HG03135 (cell line): Measurements from ENCODE around the gene ZNF195.
"Not testable (repeated sequence)": the region's sequence is repeated elsewhere in the genome, so short reads cannot be mapped to it uniquely, and the experiment has no call there.

Source experiments
- ATAC-seq: cut with Tn5 transposase; IDR thresholded peaks from one replicate; pipeline ENCODE4 v1.9.1; 2021; ENCODE audit warnings: mild to moderate bottlenecking, moderate library complexity; ENCODE audit not compliant: unreplicated experiment

Gene ZNF195

GRCh38 chr11:3356858-3357257, 22.1 kb downstream of the ZNF195 start:
- ATAC-seq, result no peak

- ATAC-seq, result no peak
These were observed 25.9 kb downstream of the ZNF195 start for GRCh38 chr11:3353066-3353465.

- ATAC-seq, result no peak
These were observed 31.8 kb downstream of the ZNF195 start for GRCh38 chr11:3347127-3347526.

GRCh38 chr11:3346587-3346986, 32.4 kb downstream of the ZNF195 start:
- no peak for ATAC-seq

- ATAC-seq, result no peak
These were observed 33.2 kb downstream of the ZNF195 start for GRCh38 chr11:3345736-3346135.

- ATAC-seq, result no peak
These were observed 34.4 kb downstream of the ZNF195 start for GRCh38 chr11:3344327-3345174.

- ATAC-seq, result no peak
These were observed 36.2 kb downstream of the ZNF195 start for GRCh38 chr11:3342709-3343108.

- ATAC-seq, result no peak
These were observed 37.6 kb downstream of the ZNF195 start for GRCh38 chr11:3341298-3341697.

GRCh38 chr11:3340025-3340424, 38.9 kb downstream of the ZNF195 start:
- no peak for ATAC-seq

- no peak for ATAC-seq
These were observed 39.7 kb downstream of the ZNF195 start for GRCh38 chr11:3339340-3339624.

- no peak for ATAC-seq
These were observed 40.2 kb downstream of the ZNF195 start for GRCh38 chr11:3338569-3339339.

- not testable (repeated sequence) for ATAC-seq
These were observed 42.5 kb downstream of the ZNF195 start for GRCh38 chr11:3336420-3336819.

GRCh38 chr11:3333157-3333556, 45.8 kb downstream of the ZNF195 start:
- not testable (repeated sequence) for ATAC-seq

- not testable (repeated sequence) for ATAC-seq
These were observed 47.9 kb downstream of the ZNF195 start for GRCh38 chr11:3331078-3331477.

- not testable (repeated sequence) for ATAC-seq
These were observed 48.9 kb downstream of the ZNF195 start for GRCh38 chr11:3330064-3330463.

- not testable (repeated sequence) for ATAC-seq
These were observed 50.4 kb downstream of the ZNF195 start for GRCh38 chr11:3328503-3328902.

- not testable (repeated sequence) for ATAC-seq
These were observed 52.5 kb downstream of the ZNF195 start for GRCh38 chr11:3326450-3326849.

- not testable (repeated sequence) for ATAC-seq
These were observed 54.2 kb downstream of the ZNF195 start for GRCh38 chr11:3324724-3325123.
